HG02970 (cell line): ENCODE results near the gene KDM2B.
"Not testable (repeated sequence)": the region's sequence is repeated elsewhere in the genome, so short reads cannot be mapped to it uniquely, and the experiment has no call there.

ENCODE experiments used
- ATAC-seq: cut with Tn5 transposase; IDR thresholded peaks from one replicate; pipeline ENCODE4 v1.9.1; 2021; ENCODE audit warnings: mild to moderate bottlenecking, moderate library complexity, moderate number of reproducible peaks; ENCODE audit not compliant: unreplicated experiment, low FRiP score

The KDM2B gene

GRCh38 chr12:121590476-121591143 is 9.8 kb upstream of the KDM2B start:
- ATAC-seq: peak; percentile 45

DNA sequence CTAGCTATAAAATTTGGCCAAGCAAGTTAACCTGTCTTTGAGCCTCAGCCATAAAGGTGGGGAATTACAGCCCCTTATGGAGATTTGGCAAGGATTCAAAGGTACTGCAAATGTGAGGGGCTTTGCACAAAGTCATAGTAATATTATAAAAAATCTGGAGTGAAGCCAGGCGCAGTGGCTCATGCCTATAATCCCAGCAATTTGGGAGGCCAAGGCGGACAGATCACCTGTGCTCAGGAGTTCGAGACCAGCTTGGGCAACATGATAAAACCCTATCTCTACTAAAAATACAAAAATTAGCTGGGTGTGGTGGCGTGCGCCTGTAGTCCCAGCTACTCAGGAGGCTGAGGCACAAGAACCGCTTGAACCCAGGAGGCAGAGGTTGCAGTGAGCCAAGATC is 4.1 kb upstream of the KDM2B start:
- ATAC-seq: not testable (repeated sequence)

GRCh38 chr12:121583334-121583661 is 2.5 kb upstream of the KDM2B start:
- ATAC-seq: not testable (repeated sequence)

DNA sequence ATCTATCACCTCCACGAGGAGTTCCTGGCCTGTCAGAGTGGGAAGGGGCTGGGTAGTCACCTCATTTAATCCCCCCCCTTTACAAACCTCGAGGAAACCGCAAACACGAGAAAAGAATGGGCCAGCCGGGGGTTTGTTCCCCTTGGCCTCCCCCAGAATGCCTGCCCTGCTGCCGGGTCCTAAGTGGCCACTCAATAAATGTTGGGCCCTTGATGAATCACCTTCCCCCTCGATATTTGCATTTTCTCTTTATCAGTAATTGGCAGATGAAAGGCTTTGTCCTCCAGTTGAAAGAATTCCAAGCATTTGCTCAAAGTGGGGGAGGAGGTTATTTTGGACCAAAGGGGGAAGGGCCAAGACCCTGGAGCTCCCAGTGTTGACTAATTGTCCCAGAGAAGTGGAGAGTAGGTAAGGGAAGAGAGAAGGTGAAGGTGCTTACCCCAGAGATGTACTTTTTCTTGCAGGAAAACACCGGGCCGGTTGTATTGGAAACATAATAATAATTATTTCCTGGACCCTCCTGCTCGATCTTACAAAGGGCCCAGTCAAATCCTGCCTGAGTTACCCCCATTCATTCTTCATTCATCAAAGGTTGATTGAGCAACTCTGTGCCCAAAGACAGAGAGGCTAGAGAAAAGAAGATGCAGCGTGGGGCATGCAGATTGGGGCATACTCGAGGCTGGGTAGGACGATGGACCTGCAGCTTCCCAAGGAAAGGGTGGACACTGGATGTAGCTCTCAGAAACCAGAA is 1.9 kb upstream of the KDM2B start:
- ATAC-seq: no peak

- no peak for ATAC-seq
Observed at GRCh38 chr12:121581686-121582429, 1.0 kb upstream of the KDM2B start.

DNA sequence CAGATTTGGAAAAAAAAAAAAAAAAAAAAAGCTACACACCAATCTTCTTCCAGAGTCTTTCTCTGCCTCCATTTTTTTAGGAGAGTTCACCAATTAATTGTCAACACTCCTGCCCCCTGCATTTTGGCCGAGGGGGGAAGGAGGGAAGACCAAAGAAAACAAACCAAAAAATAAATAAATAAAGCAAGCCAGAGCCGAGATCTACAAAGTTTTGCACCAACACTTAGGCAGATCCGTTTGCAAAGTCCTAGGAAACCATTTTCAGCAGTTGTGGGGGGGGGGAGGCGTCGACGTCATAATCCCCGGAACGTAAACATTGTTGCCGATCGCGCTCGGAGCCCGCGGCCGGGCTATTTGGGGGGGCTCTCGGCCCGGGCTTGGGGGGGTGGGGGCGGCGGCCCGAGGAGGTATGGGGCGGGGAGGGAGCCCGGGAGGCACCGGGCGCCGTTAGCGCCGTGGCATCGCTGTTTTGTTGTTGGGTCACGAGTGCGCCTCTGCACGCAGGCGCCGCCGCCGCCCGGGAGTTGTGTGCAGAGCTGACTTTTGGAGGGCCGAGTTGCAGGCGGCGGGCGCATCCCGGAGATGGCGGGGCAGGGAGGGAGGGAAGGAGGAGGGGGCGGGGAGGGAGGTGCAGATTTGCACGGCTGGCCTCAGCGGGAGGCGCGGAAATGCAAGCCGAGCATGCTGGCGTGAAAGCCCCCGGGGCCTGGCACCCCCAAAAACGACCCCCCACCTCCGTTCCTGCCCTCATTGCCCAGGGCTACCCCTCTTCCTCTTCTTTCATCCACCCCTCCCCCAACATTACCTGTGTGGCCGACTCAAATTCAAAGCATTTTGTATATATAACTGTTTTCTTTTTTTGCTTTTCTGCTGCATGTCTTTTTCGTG is 598 bp downstream of the KDM2B start:
- no peak for ATAC-seq

DNA sequence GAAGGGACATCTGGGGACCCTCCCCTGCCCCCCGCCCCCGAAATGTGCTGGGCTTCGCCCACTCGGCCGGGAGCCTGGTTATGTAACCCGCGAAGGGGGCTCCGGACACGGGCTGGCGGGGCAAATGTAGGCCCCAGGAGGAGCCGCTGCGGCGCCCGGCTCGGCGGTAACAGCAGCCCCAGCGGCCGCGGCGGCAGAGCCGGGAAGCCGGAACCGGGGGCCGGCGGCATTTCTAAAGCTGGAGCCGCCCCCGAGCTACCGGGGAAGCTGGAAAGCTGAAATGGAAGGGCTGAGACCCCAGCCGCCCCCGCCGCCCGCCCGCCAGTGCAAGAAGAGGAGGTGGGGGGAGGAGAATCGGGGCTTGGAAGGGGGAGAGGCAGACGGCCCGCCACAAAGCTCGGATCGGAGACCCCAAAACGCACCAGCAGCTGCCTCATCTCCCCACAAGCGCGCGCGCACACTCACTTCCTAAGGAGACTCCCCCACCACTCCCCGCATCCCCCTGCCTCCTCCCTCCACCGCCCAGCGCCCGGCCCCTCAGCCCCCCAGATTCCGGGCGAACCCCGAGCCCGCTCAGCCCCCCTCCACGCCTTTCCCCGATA is 1.5 kb downstream of the KDM2B start:
- no peak for ATAC-seq

- no peak for ATAC-seq
Observed at GRCh38 chr12:121578230-121579189, 2.3 kb downstream of the KDM2B start.

DNA sequence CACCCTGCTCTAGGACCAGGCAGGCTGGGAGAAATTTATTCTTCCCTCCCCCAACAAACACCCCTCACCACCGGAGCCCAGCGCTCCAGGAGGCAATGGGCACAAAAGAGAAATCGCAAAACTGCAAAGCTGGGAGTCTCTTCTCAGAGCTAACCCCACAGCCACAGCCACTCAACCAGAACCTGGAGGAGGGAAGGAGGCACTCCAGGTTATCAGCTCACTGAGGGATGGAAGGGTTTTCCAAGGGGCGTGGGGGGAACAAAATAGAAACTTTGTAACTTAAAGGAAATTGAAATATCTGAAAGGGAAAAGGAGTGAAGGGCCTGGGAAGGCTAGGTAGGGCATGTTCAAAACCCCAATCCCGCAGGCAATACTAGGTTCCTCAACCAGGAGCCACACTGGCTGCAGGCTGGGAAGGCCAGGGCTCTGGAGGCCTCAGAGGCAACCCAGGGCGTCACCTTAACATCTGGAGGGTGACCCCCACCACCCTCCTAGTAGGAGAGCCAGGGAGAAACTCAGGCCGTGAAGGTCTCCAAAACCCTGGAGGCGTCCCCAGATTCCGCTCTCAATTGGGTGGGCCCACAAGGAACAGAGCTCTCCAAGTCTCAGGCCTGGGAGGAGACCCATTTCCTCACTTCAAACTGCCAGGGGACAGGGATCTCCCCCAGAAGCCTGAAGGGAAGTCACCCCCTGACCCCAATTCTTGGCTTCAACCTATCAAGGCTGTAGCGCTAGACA is 3.2 kb downstream of the KDM2B start:
- no peak for ATAC-seq

DNA sequence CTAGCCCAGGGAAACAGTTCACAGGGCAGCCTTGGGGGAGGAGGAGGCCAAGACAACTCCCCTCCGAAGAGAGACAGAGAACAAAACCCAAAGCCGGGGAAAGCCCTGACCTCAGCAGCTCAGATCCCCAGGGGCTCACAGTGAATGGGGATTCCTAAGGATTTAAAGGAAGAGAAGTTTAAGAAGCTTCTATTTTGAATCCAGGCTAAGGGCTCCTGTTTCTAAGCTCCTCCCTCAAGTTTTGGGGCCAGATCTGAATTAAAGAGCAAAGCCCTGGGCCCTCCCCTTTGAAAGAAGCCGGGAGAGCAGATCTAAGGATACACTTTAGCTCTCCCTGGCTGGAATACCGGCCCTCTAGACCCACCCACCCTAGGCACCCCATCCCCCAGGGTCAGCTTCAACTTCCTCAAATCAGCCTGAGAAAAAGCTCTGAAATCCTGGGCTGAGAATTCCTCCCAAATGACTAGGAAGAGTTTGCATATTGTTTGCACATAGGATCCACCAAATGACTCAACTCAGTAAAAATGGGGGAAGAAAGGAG is 3.9 kb downstream of the KDM2B start:
- ATAC-seq: no peak

- ATAC-seq: no peak
Observed at GRCh38 chr12:121575952-121576625, 4.7 kb downstream of the KDM2B start.

DNA sequence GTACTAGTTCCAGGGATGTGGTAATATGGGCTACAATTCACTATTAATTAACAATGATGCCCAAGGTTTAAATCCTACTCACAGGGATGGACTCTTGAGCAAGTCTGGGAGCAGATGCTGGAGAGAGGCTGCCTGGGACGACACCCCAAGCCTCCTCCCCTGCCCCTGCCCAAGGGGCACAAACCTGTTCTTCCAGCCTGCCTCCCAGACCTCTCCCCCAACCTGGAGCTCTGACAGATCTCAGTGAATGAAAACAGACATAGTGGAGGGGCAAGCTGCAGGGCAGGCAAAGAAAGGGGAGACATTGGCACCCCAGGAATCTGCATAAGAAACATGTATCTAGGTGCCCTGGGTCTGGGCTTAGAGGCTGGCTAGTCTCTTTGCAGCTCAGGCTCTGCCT is 5.8 kb downstream of the KDM2B start:
- no peak for ATAC-seq

GRCh38 chr12:121574025-121574424 is 6.8 kb downstream of the KDM2B start:
- no peak for ATAC-seq

GRCh38 chr12:121571920-121572319 is 8.9 kb downstream of the KDM2B start:
- no peak for ATAC-seq

DNA sequence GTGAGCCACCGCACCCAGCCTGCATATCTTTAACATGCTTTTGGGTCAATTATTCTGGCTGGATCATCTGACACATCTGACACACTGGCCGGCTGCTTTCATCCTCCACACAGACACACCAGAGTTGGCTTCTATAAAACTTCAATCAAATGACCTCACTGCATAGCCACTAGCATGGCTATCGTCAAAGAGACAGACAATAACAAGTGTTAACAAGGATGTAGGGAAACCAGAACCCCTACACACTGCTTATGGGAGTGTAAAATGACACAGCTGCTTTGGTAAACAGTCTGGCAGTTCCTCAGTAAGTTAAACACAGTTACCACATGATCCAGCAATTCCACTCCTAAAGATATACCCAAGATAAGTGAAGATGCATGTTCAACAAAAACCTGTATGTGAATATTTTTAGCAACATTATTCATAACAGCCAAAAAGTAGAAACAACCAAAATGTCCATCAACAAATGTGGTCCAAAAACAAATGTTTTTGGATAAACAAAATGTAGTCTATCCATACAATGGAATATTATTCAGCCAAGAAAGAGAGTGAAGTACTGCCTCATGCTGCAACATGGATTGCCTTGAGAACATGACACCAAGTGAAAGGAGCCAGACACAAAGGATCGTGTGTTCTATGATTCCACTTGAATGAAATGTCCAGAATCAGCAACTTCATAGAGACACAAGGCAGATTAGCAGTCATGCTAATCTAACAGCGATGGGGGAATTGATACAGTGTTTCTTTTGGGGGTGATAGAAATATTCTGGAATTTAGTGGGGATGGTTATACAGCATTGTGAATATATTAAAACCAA is 10.1 kb downstream of the KDM2B start:
- ATAC-seq: no peak

- ATAC-seq: no peak
Observed at GRCh38 chr12:121568971-121569751, 11.7 kb downstream of the KDM2B start.
